Breast epithelium (tissue), 3 donors: Measurements from ENCODE around the gene TMED6.

ENCODE experiments used
- CTCF ChIP-seq, 3 donors: fragments of 450-650 bp; IDR thresholded peaks; one replicate each; pipeline ENCODE4 v1.5.1; 2016 to 2017; ENCODE audit warnings: antibody characterized with exemption in 3 of 3, mild to moderate bottlenecking in 3 of 3, moderate library complexity in 3 of 3
- POLR2A ChIP-seq: fragments of 450-650 bp; IDR thresholded peaks from one replicate; pipeline ENCODE4 v1.6.1; 2016; ENCODE audit warnings: antibody characterized with exemption, mild to moderate bottlenecking, moderate library complexity
- POLR2AphosphoS5 ChIP-seq, 3 donors: sonication (generic); formaldehyde crosslinking; IDR thresholded peaks; one replicate each; pipeline ENCODE4 v1.6.1; 2017; ENCODE audit warnings: antibody characterized with exemption in 3 of 3

- TF ChIP-seq CTCF (IDR thresholded peaks at IDR 0.05) (no peak), POLR2A (no peak), POLR2AphosphoS5 (IDR thresholded peaks at IDR 0.05) (no peak)
Measured at GRCh38 chr16:69313469-69313868, 38.1 kb downstream of the TMED6 start.
